ENCODE data around the gene PHEX. TPM values are rescaled to one million over a fixed set of nuclear protein-coding genes. Genes with fewer than 3 reads are reported as not detected.

PHEX gene
- total RNA-seq, 2 experiments from 2014 or later, result 22.3 to 22.4 TPM

GRCh38 chrX:22135994-22136684 lies 104.0 kb downstream of the PHEX start:
- H3K4me1 Mint-ChIP-seq, result peaks cover 13% of the 10 kb centered on the region
- no peaks in the 10 kb centered on the region for H3K9me3 Mint-ChIP-seq
- H3K27me3 Mint-ChIP-seq, result no peaks in the 10 kb centered on the region

DNA sequence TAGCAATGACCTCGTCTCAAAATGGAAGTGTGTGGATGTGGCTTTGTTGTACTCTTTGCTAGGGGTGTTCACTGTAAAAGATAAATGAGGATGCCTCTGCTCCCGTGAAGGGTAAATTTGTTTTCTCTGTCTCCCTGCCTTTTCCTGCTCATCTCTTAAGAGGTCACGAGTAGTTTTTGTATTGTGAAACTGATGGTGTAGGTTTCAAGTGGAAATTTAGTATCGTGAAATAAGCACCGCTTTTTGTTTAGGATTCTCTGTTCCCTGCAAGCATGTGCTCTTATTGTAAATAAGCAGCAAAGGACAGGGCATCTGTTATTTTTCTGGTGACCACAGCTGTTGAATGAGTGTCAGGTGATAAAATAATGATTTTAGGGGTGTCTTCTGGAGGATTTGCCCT lies 104.6 kb downstream of the PHEX start:
- peaks cover 13% of the 10 kb centered on the region for H3K4me1 Mint-ChIP-seq
- H3K4me3 Mint-ChIP-seq, result no peak overlapping the region
- H3K27me3 Mint-ChIP-seq, result no peaks in the 10 kb centered on the region
- DNase-seq, result no peak
- H3K9me3 Mint-ChIP-seq, result no peaks in the 10 kb centered on the region
- H3K27ac Mint-ChIP-seq, result no peak overlapping the region
- peaks cover 4% of the 10 kb centered on the region for H3K36me3 Mint-ChIP-seq

More at GRCh38 chrX:22135994-22136684, 104.0 kb downstream of the PHEX start:
- Mint-ChIP-seq H3K27ac (peak overlapping the region; percentile 48), H3K4me3 (peak overlapping the region; percentile 19), H3K36me3 (peaks cover 4% of the 10 kb centered on the region)
- DNase-seq, result no peak

- Mint-ChIP-seq H3K9me3 (no peaks in the 10 kb centered on the region), H3K4me1 (peaks cover 10% of the 10 kb centered on the region), H3K27ac (no peak overlapping the region), H3K36me3 (peaks cover 9% of the 10 kb centered on the region), H3K27me3 (no peaks in the 10 kb centered on the region), H3K4me3 (no peak overlapping the region)
- no peak for DNase-seq
Observed at GRCh38 chrX:22139822-22140221, 107.7 kb downstream of the PHEX start.

DNA sequence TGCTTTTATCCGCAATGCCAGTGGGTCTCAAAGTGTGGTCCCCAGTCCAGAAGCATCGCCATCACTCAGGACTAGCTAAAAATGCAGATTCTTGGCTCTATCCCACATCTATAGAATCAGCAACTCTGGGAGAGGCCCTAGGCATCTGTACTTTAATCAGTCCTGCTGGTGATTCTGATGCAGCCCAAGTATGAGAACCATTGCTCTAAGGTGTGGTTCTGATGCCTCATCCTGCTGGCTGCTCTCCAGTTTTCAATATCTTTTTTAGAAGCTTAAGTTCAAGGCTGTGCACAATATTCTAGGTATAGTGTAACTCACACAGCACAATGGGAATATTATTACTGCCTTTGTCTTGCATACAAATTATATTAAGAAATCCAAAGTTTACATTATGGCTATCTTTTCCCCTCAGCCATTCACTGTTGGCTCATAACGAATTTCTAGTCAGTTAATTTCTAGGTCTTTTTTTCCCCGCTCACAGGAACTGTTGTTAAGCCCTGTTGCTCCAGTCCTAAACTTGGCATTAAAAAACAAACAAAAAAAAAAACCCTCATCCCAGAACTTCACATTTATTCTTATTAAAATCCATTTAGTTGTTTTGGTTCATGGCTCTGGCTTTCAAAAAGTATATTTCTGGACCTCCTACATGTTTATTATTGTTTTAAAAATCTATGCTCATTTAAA lies 109.1 kb downstream of the PHEX start:
- H3K36me3 Mint-ChIP-seq, result peaks cover 10% of the 10 kb centered on the region
- no peaks in the 10 kb centered on the region for H3K27me3 Mint-ChIP-seq
- no peak for DNase-seq
- H3K4me1 Mint-ChIP-seq, result peaks cover 4% of the 10 kb centered on the region
- no peaks in the 10 kb centered on the region for H3K9me3 Mint-ChIP-seq
- H3K27ac Mint-ChIP-seq, result no peak overlapping the region
- H3K4me3 Mint-ChIP-seq, result no peak overlapping the region

DNA sequence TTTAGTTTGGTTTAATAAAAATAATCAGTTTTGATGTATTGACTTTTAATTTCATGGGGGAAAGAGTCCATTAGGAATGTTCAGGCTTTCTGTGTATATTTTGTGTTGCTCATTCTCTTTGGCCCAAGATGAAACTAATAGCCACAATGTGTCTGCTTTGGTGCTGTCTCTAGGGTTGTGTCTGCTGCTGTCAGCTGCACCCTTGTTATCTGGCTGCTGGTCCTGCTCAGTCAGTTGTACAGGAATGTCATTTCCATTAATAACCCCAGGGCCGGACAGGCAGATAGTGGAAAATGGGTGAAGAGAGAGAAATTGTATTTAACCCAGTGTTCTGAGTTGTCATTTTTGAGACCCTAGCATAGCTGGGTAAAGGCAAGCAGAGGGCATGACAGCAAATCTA lies 115.1 kb downstream of the PHEX start:
- Mint-ChIP-seq H3K4me3 (no peak overlapping the region), H3K27ac (no peak overlapping the region), H3K9me3 (no peaks in the 10 kb centered on the region), H3K27me3 (no peaks in the 10 kb centered on the region), H3K4me1 (no peaks in the 10 kb centered on the region), H3K36me3 (peaks cover 21% of the 10 kb centered on the region)
- DNase-seq, result no peak

DNA sequence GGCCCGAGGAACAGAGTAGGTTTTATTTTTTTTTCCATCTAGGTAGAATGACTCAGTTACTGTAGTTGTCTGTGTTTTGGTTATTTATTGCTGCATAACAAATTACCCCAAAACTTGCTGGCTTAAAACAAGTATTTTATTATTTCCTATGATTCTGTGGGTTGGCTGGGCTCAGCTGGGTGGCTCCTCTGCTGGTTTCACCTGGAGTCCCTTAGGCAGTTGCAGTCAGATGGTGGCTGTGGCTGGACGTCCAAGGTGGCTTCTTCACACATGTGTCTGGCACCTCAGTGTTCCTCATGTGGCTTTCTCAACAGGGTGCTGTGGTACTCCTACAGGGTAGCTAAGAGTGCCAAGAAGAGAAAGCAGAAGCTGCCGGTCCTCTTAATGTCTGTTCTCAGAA lies 115.8 kb downstream of the PHEX start:
- Mint-ChIP-seq H3K9me3 (no peaks in the 10 kb centered on the region), H3K4me1 (no peaks in the 10 kb centered on the region), H3K36me3 (peaks cover 24% of the 10 kb centered on the region), H3K27me3 (no peaks in the 10 kb centered on the region), H3K4me3 (no peak overlapping the region), H3K27ac (no peak overlapping the region)
- DNase-seq, result no peak

GRCh38 chrX:22148565-22148964 lies 116.4 kb downstream of the PHEX start:
- no peaks in the 10 kb centered on the region for H3K4me1 Mint-ChIP-seq
- no peaks in the 10 kb centered on the region for H3K27me3 Mint-ChIP-seq
- H3K4me3 Mint-ChIP-seq, result no peak overlapping the region
- no peak overlapping the region for H3K27ac Mint-ChIP-seq
- H3K9me3 Mint-ChIP-seq, result no peaks in the 10 kb centered on the region
- H3K36me3 Mint-ChIP-seq, result peaks cover 21% of the 10 kb centered on the region
- no peak for DNase-seq

- no peaks in the 10 kb centered on the region for H3K4me1 Mint-ChIP-seq
- no peaks in the 10 kb centered on the region for H3K27me3 Mint-ChIP-seq
- H3K9me3 Mint-ChIP-seq, result no peaks in the 10 kb centered on the region
- H3K27ac Mint-ChIP-seq, result no peak overlapping the region
- H3K4me3 Mint-ChIP-seq, result no peak overlapping the region
- no peak for DNase-seq
- peaks cover 16% of the 10 kb centered on the region for H3K36me3 Mint-ChIP-seq
Observed at GRCh38 chrX:22150371-22150770, 118.2 kb downstream of the PHEX start.

DNA sequence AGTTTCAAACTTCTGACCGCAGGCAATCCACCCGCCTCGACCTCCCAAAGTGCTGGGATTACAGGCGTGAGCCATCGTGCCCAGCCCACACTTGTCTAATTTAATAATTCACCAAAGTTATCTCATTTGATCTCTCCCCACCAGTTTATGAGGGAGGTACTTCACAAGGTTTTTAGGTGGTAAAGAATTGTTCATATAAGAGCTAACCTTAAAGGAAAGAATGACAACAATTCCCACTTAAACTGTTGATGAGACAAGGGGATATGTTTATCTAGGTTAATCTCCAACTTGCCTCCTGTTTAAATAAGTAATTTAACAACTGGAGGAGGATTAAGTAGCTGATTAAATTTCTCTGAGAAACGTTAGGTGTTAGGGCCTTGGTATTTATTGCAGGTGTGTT lies 123.0 kb downstream of the PHEX start:
- H3K9me3 Mint-ChIP-seq, result no peaks in the 10 kb centered on the region
- no peaks in the 10 kb centered on the region for H3K4me1 Mint-ChIP-seq
- H3K36me3 Mint-ChIP-seq, result peaks cover 7% of the 10 kb centered on the region
- H3K27me3 Mint-ChIP-seq, result no peaks in the 10 kb centered on the region
- H3K27ac Mint-ChIP-seq, result no peak overlapping the region
- H3K4me3 Mint-ChIP-seq, result no peak overlapping the region
- no peak for DNase-seq

DNA sequence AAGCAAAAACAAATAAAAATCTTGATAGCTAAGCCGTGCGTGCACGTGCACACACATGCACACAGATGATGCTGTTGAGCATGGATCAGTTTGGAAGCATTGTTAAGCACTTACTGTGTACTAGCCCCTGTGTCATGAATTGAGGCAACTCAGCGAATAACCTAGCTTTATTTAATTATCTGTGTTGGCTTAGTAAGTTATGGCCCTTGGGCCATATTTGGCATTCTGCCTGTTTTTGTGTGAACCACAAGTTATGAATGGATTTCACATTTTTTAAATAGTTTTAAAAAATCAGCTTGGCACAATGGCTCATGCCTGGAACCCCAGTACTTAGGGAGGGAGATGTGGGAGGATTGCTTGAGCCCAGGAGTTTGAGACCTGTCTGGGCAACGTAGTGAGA lies 126.9 kb downstream of the PHEX start:
- Mint-ChIP-seq H3K4me3 (no peak overlapping the region), H3K9me3 (no peaks in the 10 kb centered on the region), H3K27me3 (no peaks in the 10 kb centered on the region), H3K4me1 (no peaks in the 10 kb centered on the region), H3K36me3 (peaks cover 2% of the 10 kb centered on the region), H3K27ac (no peak overlapping the region)
- no peak for DNase-seq

- Mint-ChIP-seq H3K36me3 (peaks cover 2% of the 10 kb centered on the region), H3K9me3 (no peaks in the 10 kb centered on the region), H3K27me3 (no peaks in the 10 kb centered on the region), H3K4me3 (no peak overlapping the region), H3K27ac (no peak overlapping the region), H3K4me1 (no peaks in the 10 kb centered on the region)
- no peak for DNase-seq
Observed at GRCh38 chrX:22163326-22163725, 131.2 kb downstream of the PHEX start.

GRCh38 chrX:22164770-22165388 lies 132.8 kb downstream of the PHEX start:
- Mint-ChIP-seq H3K27ac (no peak overlapping the region), H3K4me3 (no peak overlapping the region), H3K27me3 (no peaks in the 10 kb centered on the region), H3K4me1 (no peaks in the 10 kb centered on the region), H3K36me3 (peaks cover 7% of the 10 kb centered on the region), H3K9me3 (no peaks in the 10 kb centered on the region)
- no peak for DNase-seq

DNA sequence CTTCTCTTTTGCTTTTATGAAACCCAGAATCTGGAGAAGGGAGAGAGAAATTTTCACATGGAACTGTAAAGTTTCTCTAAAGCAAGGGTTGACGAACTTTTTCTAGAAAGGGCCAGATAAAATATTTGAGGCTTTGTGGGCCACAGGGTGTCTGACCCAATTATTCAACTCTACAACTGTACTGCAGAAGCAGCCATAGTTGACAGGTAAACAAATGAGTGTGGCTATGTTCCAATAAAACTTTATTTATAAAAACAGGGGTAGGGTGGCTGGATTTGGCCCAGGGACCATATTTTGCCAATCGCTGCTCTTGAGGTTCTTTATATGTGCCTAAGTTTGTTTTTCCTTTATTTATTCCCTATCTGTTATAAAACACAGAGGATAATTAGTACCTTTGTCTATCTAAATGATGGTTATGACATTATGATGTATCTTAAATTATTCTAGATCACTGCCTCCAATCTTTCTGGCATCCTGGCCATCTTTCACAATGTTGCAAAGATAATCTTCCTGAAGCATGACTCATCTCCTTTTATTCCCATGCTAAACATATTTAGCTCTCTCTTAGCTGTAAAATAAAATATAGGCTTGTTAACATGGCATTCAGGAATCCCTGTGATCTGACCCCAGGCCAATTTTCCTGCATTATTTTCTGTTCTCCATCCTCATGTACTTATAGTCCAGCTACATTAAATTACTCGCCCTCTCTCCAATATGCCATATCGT lies 133.8 kb downstream of the PHEX start:
- DNase-seq, result no peak
- Mint-ChIP-seq H3K9me3 (no peaks in the 10 kb centered on the region), H3K4me3 (no peak overlapping the region), H3K27me3 (no peaks in the 10 kb centered on the region), H3K27ac (no peak overlapping the region), H3K4me1 (peaks cover 2% of the 10 kb centered on the region), H3K36me3 (peaks cover 10% of the 10 kb centered on the region)

GRCh38 chrX:22171287-22172060 lies 139.3 kb downstream of the PHEX start:
- H3K9me3 Mint-ChIP-seq, result no peaks in the 10 kb centered on the region
- peaks cover 21% of the 10 kb centered on the region for H3K36me3 Mint-ChIP-seq
- peaks cover 3% of the 10 kb centered on the region for H3K4me1 Mint-ChIP-seq
- no peak overlapping the region for H3K27ac Mint-ChIP-seq
- no peak for DNase-seq
- H3K4me3 Mint-ChIP-seq, result no peak overlapping the region
- H3K27me3 Mint-ChIP-seq, result no peaks in the 10 kb centered on the region

Data from activated naive CD8-positive, alpha-beta T cell treated with anti-CD3 and anti-CD28 coated beads for 36 hours (primary cell).